Breast epithelium (tissue), 3 donors: Measurements from ENCODE around the gene UMODL1.

Experiments
- POLR2A ChIP-seq: fragments of 450-650 bp; IDR thresholded peaks from one replicate; pipeline ENCODE4 v1.6.1; 2016; ENCODE audit warnings: antibody characterized with exemption, mild to moderate bottlenecking, moderate library complexity
- POLR2AphosphoS5 ChIP-seq, 3 donors: sonication (generic); formaldehyde crosslinking; IDR thresholded peaks; one replicate each; pipeline ENCODE4 v1.6.1; 2017; ENCODE audit warnings: antibody characterized with exemption in 3 of 3
- TF ChIP-seq, protein P1 (sequence below), 3 donors: fragments of 450-650 bp; IDR thresholded peaks; one replicate each; pipeline ENCODE4 v1.5.1; 2016 to 2017; ENCODE audit warnings: antibody characterized with exemption in 3 of 3, mild to moderate bottlenecking in 3 of 3, moderate library complexity in 3 of 3

DNA sequence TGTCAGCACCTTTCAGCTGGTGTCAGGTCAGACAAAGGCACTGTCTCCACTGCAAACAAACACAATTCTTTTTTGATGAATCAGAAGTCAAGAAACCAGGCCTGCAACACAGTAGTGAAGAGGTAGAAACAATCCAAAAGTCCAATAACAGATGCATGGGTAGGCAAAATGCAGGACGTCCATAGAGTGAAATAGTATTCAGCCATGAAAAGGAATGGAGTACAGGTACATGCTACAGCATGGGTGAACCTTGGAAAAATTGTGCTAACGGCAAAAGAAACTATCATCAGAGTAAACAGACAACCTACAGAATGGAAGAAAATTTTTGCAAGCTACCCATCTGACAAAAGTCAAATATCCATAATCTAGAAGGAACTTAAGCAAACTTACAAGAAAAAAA, 34.8 kb upstream of the UMODL1 start:
- TF ChIP-seq, protein P1, sequence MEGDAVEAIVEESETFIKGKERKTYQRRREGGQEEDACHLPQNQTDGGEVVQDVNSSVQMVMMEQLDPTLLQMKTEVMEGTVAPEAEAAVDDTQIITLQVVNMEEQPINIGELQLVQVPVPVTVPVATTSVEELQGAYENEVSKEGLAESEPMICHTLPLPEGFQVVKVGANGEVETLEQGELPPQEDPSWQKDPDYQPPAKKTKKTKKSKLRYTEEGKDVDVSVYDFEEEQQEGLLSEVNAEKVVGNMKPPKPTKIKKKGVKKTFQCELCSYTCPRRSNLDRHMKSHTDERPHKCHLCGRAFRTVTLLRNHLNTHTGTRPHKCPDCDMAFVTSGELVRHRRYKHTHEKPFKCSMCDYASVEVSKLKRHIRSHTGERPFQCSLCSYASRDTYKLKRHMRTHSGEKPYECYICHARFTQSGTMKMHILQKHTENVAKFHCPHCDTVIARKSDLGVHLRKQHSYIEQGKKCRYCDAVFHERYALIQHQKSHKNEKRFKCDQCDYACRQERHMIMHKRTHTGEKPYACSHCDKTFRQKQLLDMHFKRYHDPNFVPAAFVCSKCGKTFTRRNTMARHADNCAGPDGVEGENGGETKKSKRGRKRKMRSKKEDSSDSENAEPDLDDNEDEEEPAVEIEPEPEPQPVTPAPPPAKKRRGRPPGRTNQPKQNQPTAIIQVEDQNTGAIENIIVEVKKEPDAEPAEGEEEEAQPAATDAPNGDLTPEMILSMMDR (IDR thresholded peaks at IDR 0.05) = no peak
- TF ChIP-seq POLR2A (no peak), POLR2AphosphoS5 (IDR thresholded peaks at IDR 0.05) (no peak)
